Small intestine (tissue), 16 donors: ENCODE measurements around the gene PRDM2. TPM values are rescaled to one million over a fixed set of nuclear protein-coding genes. Genes with fewer than 3 reads are reported as not detected.

Source experiments
- DNase-seq, 2 donors: peaks; one replicate each; pipeline versions ENCODE4 v3.0.0 to v3.0.0-alpha.2; 2013
- FAIRE-seq: peaks from 2 replicates; lab custom pipeline; 2012; peaks lifted over from hg19 to GRCh38; lab: Jason Lieb, UNC
- H3K27ac ChIP-seq, 3 donors: one replicate each; pipeline ENCODE4 v1.5.1; 2013; ENCODE audit warnings: low read length in 2 of 3, mild to moderate bottlenecking in 2 of 3, control low read depth in 1 of 3, inconsistent platforms in 1 of 3, low read depth in 1 of 3, moderate library complexity in 1 of 3
- H3K27me3 ChIP-seq, 3 donors: one replicate each; pipeline ENCODE4 v1.6.1; 2013; ENCODE audit warnings: low read length in 3 of 3, inconsistent platforms in 1 of 3; ENCODE audit not compliant: control insufficient read depth in 3 of 3, insufficient read depth in 3 of 3
- H3K36me3 ChIP-seq, 3 donors: one replicate each; pipeline ENCODE4 v1.6.1; 2013; ENCODE audit warnings: low read length in 3 of 3, inconsistent platforms in 1 of 3, low read depth in 1 of 3, mild to moderate bottlenecking in 1 of 3, moderate library complexity in 1 of 3; ENCODE audit not compliant: control insufficient read depth in 3 of 3, insufficient read depth in 2 of 3
- H3K4me1 ChIP-seq, 3 donors: one replicate each; pipeline ENCODE4 v1.6.1; 2013; ENCODE audit warnings: low read length in 2 of 3, inconsistent platforms in 1 of 3, low read depth in 1 of 3, mild to moderate bottlenecking in 1 of 3, moderate library complexity in 1 of 3; ENCODE audit not compliant: control insufficient read depth in 3 of 3, insufficient read depth in 2 of 3
- H3K4me3 ChIP-seq, 3 donors: one replicate each; pipeline ENCODE4 v1.5.1; 2013; ENCODE audit warnings: low read length in 3 of 3, control low read depth in 1 of 3, inconsistent platforms in 1 of 3, low read depth in 1 of 3, mild to moderate bottlenecking in 1 of 3, moderate library complexity in 1 of 3
- H3K9me3 ChIP-seq, 2 donors: one replicate each; pipeline ENCODE4 v1.6.1; 2013; ENCODE audit warnings: low read depth in 1 of 2, low read length in 1 of 2; ENCODE audit not compliant: control insufficient read depth in 2 of 2, insufficient read depth in 1 of 2
- WGBS, 3 donors: extraction: QIAGEN DNeasy Blood & Tissue Kit; methylation state at CpG; one replicate each; pipeline ENCODE4 v1.1.7; 2013; 5-methylcytosine and 5-hydroxymethylcytosine counted together
- long read RNA-seq, 10 donors: transcript quantifications; one replicate each; lab custom pipeline, GENCODE V29; 2026
- polyA plus RNA-seq, 4 donors: library from polyadenylated mRNA; stranded (reverse) in 3 of 4; unstranded in 1 of 4; fragments of 200-250 nt in 3 of 4; fragments of 120-200 nt in 1 of 4; gene quantifications; one replicate each; pipeline versions ENCODE4 v1.2.1 to v1.2.3, GENCODE V29; 2013
- donor health status: healthy with polysubstance abuse.
- donor health status: control.
- donor health status: control.
- donor health status: Bipolar disorder and iron deficiency.
- donor health status: healthy.

PRDM2 gene
- 10 to 100 TPM in 3 of 4 donors, 1 to 10 TPM in 1; 9.5 to 22.7 (median 11.7) TPM for polyA plus RNA-seq
- long read RNA-seq, donor 1: 0 reads
- long read RNA-seq, donor 2: 0 reads
- long read RNA-seq, donor 3: 0 reads
- long read RNA-seq, donor 4: 0 reads
- long read RNA-seq, donor 5: 0 reads
- long read RNA-seq, donor 6: 0 reads
- long read RNA-seq, donor 7: 0 reads
- long read RNA-seq, donor 8: 0 reads
- long read RNA-seq, donor 9: 0 reads
- long read RNA-seq, donor 10: 0 reads

- Histone ChIP-seq H3K27me3 (peaks cover 0 to 4% (median 0%) of the 10 kb centered on the region in 3 donors), H3K4me3 (peak within 1 kb of the TSS; percentile 69 to 97 (median 87)), H3K4me1 (peaks cover 0 to 6% (median 0%) of the 10 kb centered on the region in 3 donors), H3K9me3 (peaks cover 0 to 15% of the 10 kb centered on the region in 2 donors), H3K36me3 (no peaks in the 10 kb centered on the region), H3K27ac (peak within 1 kb of the TSS; percentile 71 to 99 (median 96))
- 1% methylated on average over 42 to 87 of the region's 87 CpGs for WGBS, 3 donors
- DNase-seq (peak; percentile 48 to 87), FAIRE-seq (no peak)
Measured at GRCh38 chr1:13699936-13700520, at the start of gene PRDM2. PRDM2 (plus strand) TSS chr1:13700188; CDS start chr1:13715606, 15,418 bp downstream.

- H3K4me3 ChIP-seq: no peak overlapping the region
- no peaks in the 10 kb centered on the region for H3K9me3 ChIP-seq
- WGBS, 3 donors: 43 to 52% (median 51%) methylated on average over 3 of the region's 3 CpGs
- DNase-seq (no peak), FAIRE-seq (no peak)
- no peak overlapping the region for H3K27ac ChIP-seq
- H3K4me1 ChIP-seq: no peaks in the 10 kb centered on the region
- H3K27me3 ChIP-seq: no peaks in the 10 kb centered on the region
- no peaks in the 10 kb centered on the region for H3K36me3 ChIP-seq
Measured at GRCh38 chr1:13651279-13651678, 48.7 kb upstream of the PRDM2 start.

GRCh38 chr1:13652238-13652637 lies 47.8 kb upstream of the PRDM2 start:
- FAIRE-seq (no peak), DNase-seq (no peak)
- Histone ChIP-seq H3K36me3 (no peaks in the 10 kb centered on the region), H3K9me3 (no peaks in the 10 kb centered on the region), H3K4me3 (no peak overlapping the region), H3K4me1 (no peaks in the 10 kb centered on the region), H3K27me3 (no peaks in the 10 kb centered on the region), H3K27ac (no peak overlapping the region)
- WGBS, 3 donors: 95 to 97% (median 97%) methylated on average over 1 of the region's 1 CpG

- Histone ChIP-seq H3K27me3 (no peaks in the 10 kb centered on the region), H3K36me3 (no peaks in the 10 kb centered on the region), H3K4me1 (peaks cover 0 to 4% (median 0%) of the 10 kb centered on the region in 3 donors), H3K4me3 (no peak overlapping the region), H3K27ac (no peak overlapping the region), H3K9me3 (no peaks in the 10 kb centered on the region)
- FAIRE-seq (no peak), DNase-seq (no peak)
- 71 to 77% (median 74%) methylated on average over 5 of the region's 5 CpGs for WGBS, 3 donors
Measured at GRCh38 chr1:13661539-13661938, 38.4 kb upstream of the PRDM2 start.

GRCh38 chr1:13662493-13662892 lies 37.5 kb upstream of the PRDM2 start:
- DNase-seq (no peak), FAIRE-seq (no peak)
- WGBS, 3 donors: 50 to 76% (median 75%) methylated on average over 4 of the region's 4 CpGs
- Histone ChIP-seq H3K4me1 (peaks cover 0 to 4% (median 0%) of the 10 kb centered on the region in 3 donors), H3K27me3 (no peaks in the 10 kb centered on the region), H3K4me3 (no peak overlapping the region), H3K36me3 (no peaks in the 10 kb centered on the region), H3K9me3 (no peaks in the 10 kb centered on the region), H3K27ac (no peak overlapping the region)

GRCh38 chr1:13663969-13664368 lies 36.0 kb upstream of the PRDM2 start:
- Histone ChIP-seq H3K9me3 (no peaks in the 10 kb centered on the region), H3K27ac (no peak overlapping the region), H3K4me3 (no peak overlapping the region), H3K27me3 (no peaks in the 10 kb centered on the region), H3K36me3 (no peaks in the 10 kb centered on the region), H3K4me1 (peaks cover 0 to 4% (median 0%) of the 10 kb centered on the region in 3 donors)
- no peak for DNase-seq
- 34 to 62% (median 48%) methylated on average over 4 of the region's 4 CpGs for WGBS, 3 donors
- FAIRE-seq: no peak

GRCh38 chr1:13664451-13664850 lies 35.5 kb upstream of the PRDM2 start:
- FAIRE-seq: no peak
- Histone ChIP-seq H3K9me3 (no peaks in the 10 kb centered on the region), H3K4me1 (peaks cover 0 to 4% (median 0%) of the 10 kb centered on the region in 3 donors), H3K4me3 (no peak overlapping the region), H3K27ac (no peak overlapping the region), H3K36me3 (no peaks in the 10 kb centered on the region), H3K27me3 (no peaks in the 10 kb centered on the region)
- DNase-seq: peak in 1 of 2 donors; percentile 10
- WGBS, 3 donors: 22 to 61% (median 26%) methylated on average over 1 of the region's 1 CpG

GRCh38 chr1:13666317-13666716 lies 33.7 kb upstream of the PRDM2 start:
- Histone ChIP-seq H3K4me3 (no peak overlapping the region), H3K27ac (no peak overlapping the region), H3K4me1 (peaks cover 0 to 4% (median 0%) of the 10 kb centered on the region in 3 donors), H3K27me3 (no peaks in the 10 kb centered on the region), H3K36me3 (no peaks in the 10 kb centered on the region), H3K9me3 (no peaks in the 10 kb centered on the region)
- FAIRE-seq: no peak
- WGBS, 3 donors: 84 to 89% (median 85%) methylated on average over 5 of the region's 5 CpGs
- DNase-seq: no peak
